GM23338 (cell line): ENCODE results near the gene ZNF474.

Experiments
- CTCF ChIP-seq, 2 experiments: fragments of 200-600 bp in 1 of 2; sonication (generic) in 1 of 2; conservative IDR thresholded peaks; 2 replicates each; pipeline versions ENCODE4 v1.5.1 to v1.6.1; 2016 to 2017; ENCODE audit warnings: antibody characterized with exemption in 2 of 2, low read depth in 2 of 2, mild to moderate bottlenecking in 2 of 2, moderate library complexity in 1 of 2
- EZH2 ChIP-seq: fragments of 200-600 bp; sonication (generic); IDR thresholded peaks from one replicate; pipeline ENCODE4 v1.8.0; 2017; ENCODE audit warnings: antibody characterized with exemption, mild to moderate bottlenecking, low read depth; ENCODE audit not compliant: unreplicated experiment
- ZNF331 ChIP-seq: fragments of 250-450 bp; sonication (Bioruptor Pico); IDR thresholded peaks from 2 replicates; pipeline ENCODE4 v1.5.0; 2020; ENCODE audit warnings: low read depth, mild to moderate bottlenecking, moderate library complexity

- no peak for TF ChIP-seq EZH2
- TF ChIP-seq CTCF (conservative IDR thresholded peaks at IDR 0.05; ENCODE audit: low read depth in 2 of 2) = no peak
- no peak for TF ChIP-seq ZNF331 (CRISPR knock-in tag)
Observed at GRCh38 chr5:122095158-122095557, 34.2 kb upstream of the ZNF474 start.
